Measurements from ENCODE around the gene ZNF213. TPM values are rescaled to one million over a fixed set of nuclear protein-coding genes. Genes with fewer than 3 reads are reported as not detected.

ZNF213 gene
- total RNA-seq, 1 donor from 2014 or later, result 10.8 TPM

- peaks cover 4% of the 10 kb centered on the region for H3K36me3 Mint-ChIP-seq (ENCODE audit: low read depth)
- H3K27ac Mint-ChIP-seq (ENCODE audit: unreplicated experiment), result peak within 1 kb of the TSS; percentile 86
- no peaks in the 10 kb centered on the region for H3K9me3 Mint-ChIP-seq (ENCODE audit: low read depth)
- H3K4me1 Mint-ChIP-seq (ENCODE audit: low read depth), result peaks cover 27% of the 10 kb centered on the region
- peak; percentile 92 for DNase-seq (ENCODE audit: low spot score)
- H3K4me3 Mint-ChIP-seq (ENCODE audit: unreplicated experiment), result peak within 1 kb of the TSS; percentile 88
- TF ChIP-seq, protein P1, sequence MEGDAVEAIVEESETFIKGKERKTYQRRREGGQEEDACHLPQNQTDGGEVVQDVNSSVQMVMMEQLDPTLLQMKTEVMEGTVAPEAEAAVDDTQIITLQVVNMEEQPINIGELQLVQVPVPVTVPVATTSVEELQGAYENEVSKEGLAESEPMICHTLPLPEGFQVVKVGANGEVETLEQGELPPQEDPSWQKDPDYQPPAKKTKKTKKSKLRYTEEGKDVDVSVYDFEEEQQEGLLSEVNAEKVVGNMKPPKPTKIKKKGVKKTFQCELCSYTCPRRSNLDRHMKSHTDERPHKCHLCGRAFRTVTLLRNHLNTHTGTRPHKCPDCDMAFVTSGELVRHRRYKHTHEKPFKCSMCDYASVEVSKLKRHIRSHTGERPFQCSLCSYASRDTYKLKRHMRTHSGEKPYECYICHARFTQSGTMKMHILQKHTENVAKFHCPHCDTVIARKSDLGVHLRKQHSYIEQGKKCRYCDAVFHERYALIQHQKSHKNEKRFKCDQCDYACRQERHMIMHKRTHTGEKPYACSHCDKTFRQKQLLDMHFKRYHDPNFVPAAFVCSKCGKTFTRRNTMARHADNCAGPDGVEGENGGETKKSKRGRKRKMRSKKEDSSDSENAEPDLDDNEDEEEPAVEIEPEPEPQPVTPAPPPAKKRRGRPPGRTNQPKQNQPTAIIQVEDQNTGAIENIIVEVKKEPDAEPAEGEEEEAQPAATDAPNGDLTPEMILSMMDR (IDR thresholded peaks at IDR 0.05), result no peak
- no peaks in the 10 kb centered on the region for H3K27me3 Mint-ChIP-seq (ENCODE audit: low read depth)
Observed at GRCh38 chr16:3112058-3112880, 22.6 kb upstream of the ZNF213 start, which contains the start of gene ZNF205. TSS of gene ZNF205 (plus strand) at chr16:3112586. CDS start at chr16:3113431, 845 bp downstream.

GRCh38 chr16:3112881-3113574, 21.8 kb upstream of the ZNF213 start:
- peaks cover 25% of the 10 kb centered on the region for H3K4me1 Mint-ChIP-seq (ENCODE audit: low read depth)
- DNase-seq (ENCODE audit: low spot score), result no peak
- no peaks in the 10 kb centered on the region for H3K27me3 Mint-ChIP-seq (ENCODE audit: low read depth)
- TF ChIP-seq, protein P1 (IDR thresholded peaks at IDR 0.05), result no peak
- no peaks in the 10 kb centered on the region for H3K9me3 Mint-ChIP-seq (ENCODE audit: low read depth)
- peak overlapping the region; percentile 86 for H3K27ac Mint-ChIP-seq (ENCODE audit: unreplicated experiment)
- peaks cover 4% of the 10 kb centered on the region for H3K36me3 Mint-ChIP-seq (ENCODE audit: low read depth)
- peak overlapping the region; percentile 88 for H3K4me3 Mint-ChIP-seq (ENCODE audit: unreplicated experiment)

DNA sequence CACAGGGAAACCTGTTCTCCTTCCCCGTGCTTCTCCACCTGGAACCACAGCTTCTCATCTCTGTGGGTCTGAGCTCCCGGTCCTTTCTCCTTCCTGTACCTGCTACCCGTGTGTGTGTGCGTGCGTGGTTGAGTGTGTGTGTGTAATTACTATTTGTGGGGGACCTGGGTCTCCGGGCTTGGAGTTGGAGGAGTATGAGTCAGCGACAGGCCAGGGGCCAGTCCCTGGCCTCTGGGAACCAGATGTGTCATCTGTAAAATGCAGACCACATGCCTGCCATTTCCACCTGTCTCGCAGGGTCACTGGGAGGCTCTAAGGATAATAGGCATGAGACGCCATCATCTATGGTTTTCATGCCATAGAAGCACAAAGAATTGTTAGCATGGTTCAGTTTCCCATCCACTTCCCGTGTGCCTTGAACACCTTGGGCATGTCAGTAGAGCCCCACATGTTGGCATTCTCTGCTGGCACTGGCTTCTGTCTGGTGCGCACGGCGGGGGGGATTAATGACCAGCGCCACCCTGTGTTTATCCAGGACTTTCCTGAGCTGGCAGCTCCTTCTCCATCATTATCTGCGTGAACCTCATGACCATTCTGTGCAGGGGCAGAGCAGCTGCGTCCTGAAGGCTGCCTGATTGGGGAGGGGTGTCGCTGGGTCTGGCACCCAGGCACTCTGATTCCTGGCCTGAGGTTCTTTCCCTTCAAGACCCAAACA, 20.9 kb upstream of the ZNF213 start:
- peaks cover 25% of the 10 kb centered on the region for H3K4me1 Mint-ChIP-seq (ENCODE audit: low read depth)
- H3K27me3 Mint-ChIP-seq (ENCODE audit: low read depth), result no peaks in the 10 kb centered on the region
- no peaks in the 10 kb centered on the region for H3K9me3 Mint-ChIP-seq (ENCODE audit: low read depth)
- peak overlapping the region; percentile 88 for H3K4me3 Mint-ChIP-seq (ENCODE audit: unreplicated experiment)
- TF ChIP-seq, protein P1 (IDR thresholded peaks at IDR 0.05), result no peak
- H3K36me3 Mint-ChIP-seq (ENCODE audit: low read depth), result peaks cover 7% of the 10 kb centered on the region
- peak overlapping the region; percentile 86 for H3K27ac Mint-ChIP-seq (ENCODE audit: unreplicated experiment)
- DNase-seq (ENCODE audit: low spot score), result no peak

GRCh38 chr16:3115003-3115402, 19.8 kb upstream of the ZNF213 start:
- Mint-ChIP-seq H3K27ac (ENCODE audit: unreplicated experiment) (no peak overlapping the region), H3K4me3 (ENCODE audit: unreplicated experiment) (no peak overlapping the region), H3K27me3 (ENCODE audit: low read depth) (no peaks in the 10 kb centered on the region), H3K36me3 (ENCODE audit: low read depth) (peaks cover 10% of the 10 kb centered on the region), H3K4me1 (ENCODE audit: low read depth) (peaks cover 25% of the 10 kb centered on the region), H3K9me3 (ENCODE audit: low read depth) (no peaks in the 10 kb centered on the region)
- DNase-seq (ENCODE audit: low spot score), result no peak
- TF ChIP-seq, protein P1 (IDR thresholded peaks at IDR 0.05), result no peak

- H3K36me3 Mint-ChIP-seq (ENCODE audit: low read depth), result peaks cover 10% of the 10 kb centered on the region
- no peaks in the 10 kb centered on the region for H3K9me3 Mint-ChIP-seq (ENCODE audit: low read depth)
- H3K27me3 Mint-ChIP-seq (ENCODE audit: low read depth), result no peaks in the 10 kb centered on the region
- H3K27ac Mint-ChIP-seq (ENCODE audit: unreplicated experiment), result no peak overlapping the region
- TF ChIP-seq, protein P1 (IDR thresholded peaks at IDR 0.05), result no peak
- no peak for DNase-seq (ENCODE audit: low spot score)
- no peak overlapping the region for H3K4me3 Mint-ChIP-seq (ENCODE audit: unreplicated experiment)
- H3K4me1 Mint-ChIP-seq (ENCODE audit: low read depth), result peaks cover 25% of the 10 kb centered on the region
Observed at GRCh38 chr16:3115561-3115960, 19.3 kb upstream of the ZNF213 start.

Measured in chondrocyte (in vitro differentiated cells).